Endothelial cell of umbilical vein (primary cell): ENCODE data around the gene TUB.

Source experiments
- JUN ChIP-seq: IDR thresholded peaks from 2 replicates; pipeline ENCODE4 v1.6.1; 2011; ENCODE audit warnings: borderline replicate concordance, low read depth; ENCODE audit not compliant: insufficient read length, insufficient read depth
- MYC ChIP-seq: IDR thresholded peaks from one replicate; pipeline ENCODE4 v1.6.1; 2011; ENCODE audit warnings: mild to moderate bottlenecking, low read depth, low read length
- POLR2A ChIP-seq: IDR thresholded peaks from 2 replicates; pipeline ENCODE4 v1.6.1; 2012; ENCODE audit warnings: low read depth, mild to moderate bottlenecking, control low read depth, low read length
- POLR2AphosphoS5 ChIP-seq: IDR thresholded peaks from 2 replicates; pipeline ENCODE4 v1.6.1; 2012; ENCODE audit warnings: low read depth, mild to moderate bottlenecking, control low read depth, low read length, moderate library complexity; ENCODE audit not compliant: insufficient read depth
- TF ChIP-seq, protein P1 (sequence below), 2 donors: IDR thresholded peaks; 1 replicate in 1 of 2; 2 replicates in 1 of 2; pipeline ENCODE4 v1.5.1; 2011; ENCODE audit warnings: low read length in 2 of 2, mild to moderate bottlenecking in 2 of 2, moderate library complexity in 2 of 2, control low read depth in 1 of 2, inconsistent platforms in 1 of 2, low read depth in 1 of 2; ENCODE audit not compliant: insufficient read depth in 1 of 2; ENCODE audit errors: extremely low read depth in 1 of 2
- TF ChIP-seq, protein P2 (sequence below): IDR thresholded peaks from 2 replicates; pipeline ENCODE4 v1.6.1; 2011; ENCODE audit not compliant: insufficient read depth, insufficient read length

DNA sequence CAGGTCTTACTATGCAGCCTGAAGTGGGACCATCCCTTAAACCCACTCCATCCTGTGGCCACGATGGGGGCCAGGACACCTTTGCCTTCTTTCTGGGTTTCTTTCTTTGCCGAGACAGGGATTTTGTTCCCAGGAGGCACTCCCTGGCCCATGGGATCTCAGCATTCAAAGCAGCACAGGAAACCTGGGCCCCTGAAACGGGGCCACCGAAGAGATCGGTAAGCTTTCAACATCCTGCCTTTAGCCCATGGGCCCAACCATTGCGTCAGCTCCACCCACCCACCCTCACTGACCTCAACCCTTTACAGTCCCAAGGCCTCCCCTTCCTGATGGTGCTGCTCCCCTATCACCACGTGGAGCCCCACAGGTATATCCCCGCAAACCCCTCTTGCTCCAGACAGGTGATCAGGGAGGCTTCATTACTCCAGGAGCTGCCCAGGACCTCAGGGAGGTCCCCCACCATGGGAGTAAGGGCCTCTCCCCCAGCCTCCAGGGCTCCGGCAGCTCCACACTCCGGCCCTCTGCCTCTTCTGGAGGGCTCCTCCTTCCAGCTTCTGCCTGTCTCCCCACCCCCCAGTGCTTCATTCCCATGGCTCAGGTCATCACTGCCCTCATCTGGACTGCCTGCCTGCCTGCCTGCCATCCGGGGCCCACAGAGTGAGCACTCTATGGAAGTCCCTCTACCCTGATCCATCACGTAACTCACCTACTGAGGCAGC lies 42.0 kb upstream of the TUB start:
- TF ChIP-seq, protein P1, sequence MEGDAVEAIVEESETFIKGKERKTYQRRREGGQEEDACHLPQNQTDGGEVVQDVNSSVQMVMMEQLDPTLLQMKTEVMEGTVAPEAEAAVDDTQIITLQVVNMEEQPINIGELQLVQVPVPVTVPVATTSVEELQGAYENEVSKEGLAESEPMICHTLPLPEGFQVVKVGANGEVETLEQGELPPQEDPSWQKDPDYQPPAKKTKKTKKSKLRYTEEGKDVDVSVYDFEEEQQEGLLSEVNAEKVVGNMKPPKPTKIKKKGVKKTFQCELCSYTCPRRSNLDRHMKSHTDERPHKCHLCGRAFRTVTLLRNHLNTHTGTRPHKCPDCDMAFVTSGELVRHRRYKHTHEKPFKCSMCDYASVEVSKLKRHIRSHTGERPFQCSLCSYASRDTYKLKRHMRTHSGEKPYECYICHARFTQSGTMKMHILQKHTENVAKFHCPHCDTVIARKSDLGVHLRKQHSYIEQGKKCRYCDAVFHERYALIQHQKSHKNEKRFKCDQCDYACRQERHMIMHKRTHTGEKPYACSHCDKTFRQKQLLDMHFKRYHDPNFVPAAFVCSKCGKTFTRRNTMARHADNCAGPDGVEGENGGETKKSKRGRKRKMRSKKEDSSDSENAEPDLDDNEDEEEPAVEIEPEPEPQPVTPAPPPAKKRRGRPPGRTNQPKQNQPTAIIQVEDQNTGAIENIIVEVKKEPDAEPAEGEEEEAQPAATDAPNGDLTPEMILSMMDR (IDR thresholded peaks at IDR 0.05; ENCODE audit: extremely low read depth in 1 of 2, insufficient read depth in 1 of 2, low read depth in 1 of 2, low read length in 2 of 2): no peak
- TF ChIP-seq POLR2A (no peak), POLR2AphosphoS5 (no peak), JUN (no peak), MYC (no peak)
- TF ChIP-seq, protein P2, sequence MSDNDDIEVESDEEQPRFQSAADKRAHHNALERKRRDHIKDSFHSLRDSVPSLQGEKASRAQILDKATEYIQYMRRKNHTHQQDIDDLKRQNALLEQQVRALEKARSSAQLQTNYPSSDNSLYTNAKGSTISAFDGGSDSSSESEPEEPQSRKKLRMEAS: no peak
